D721Med (cell line): ENCODE results near the gene SMIM7.

Source experiments
- DNase-seq: peaks from one replicate; pipeline ENCODE4 v3.0.0; 2011; ENCODE audit warnings: low spot score; ENCODE audit not compliant: insufficient read length
- FAIRE-seq: peaks from 2 replicates; lab custom pipeline; 2011; peaks lifted over from hg19 to GRCh38; lab: Jason Lieb, UNC
- TF ChIP-seq, protein P1 (sequence below): IDR thresholded peaks from 2 replicates; pipeline ENCODE4 v1.5.1; 2012; ENCODE audit warnings: mild to moderate bottlenecking, control low read depth; ENCODE audit not compliant: insufficient read depth; ENCODE audit errors: missing control alignments

SMIM7 gene

DNA sequence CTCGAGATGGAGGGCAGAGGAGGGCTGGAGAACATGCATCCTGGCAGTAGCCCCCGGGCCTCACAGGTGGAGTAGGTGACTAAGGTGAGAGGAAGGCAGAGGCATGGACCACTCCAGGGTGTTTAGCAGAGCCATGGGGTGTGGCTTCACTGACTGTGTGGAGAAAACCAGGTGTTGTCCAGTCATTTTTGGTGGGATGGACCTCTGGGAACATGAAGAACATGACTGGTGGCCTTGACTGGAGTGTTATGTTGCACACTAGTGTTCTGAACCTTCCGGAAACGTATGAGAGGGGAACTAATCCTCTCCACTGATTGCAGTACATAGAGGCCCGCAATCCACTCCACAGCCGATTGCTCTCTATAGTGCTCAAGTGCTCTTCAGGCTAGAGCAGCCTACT is 48.8 kb downstream of the SMIM7 start:
- FAIRE-seq (no peak), DNase-seq (no peak)
- TF ChIP-seq, protein P1, sequence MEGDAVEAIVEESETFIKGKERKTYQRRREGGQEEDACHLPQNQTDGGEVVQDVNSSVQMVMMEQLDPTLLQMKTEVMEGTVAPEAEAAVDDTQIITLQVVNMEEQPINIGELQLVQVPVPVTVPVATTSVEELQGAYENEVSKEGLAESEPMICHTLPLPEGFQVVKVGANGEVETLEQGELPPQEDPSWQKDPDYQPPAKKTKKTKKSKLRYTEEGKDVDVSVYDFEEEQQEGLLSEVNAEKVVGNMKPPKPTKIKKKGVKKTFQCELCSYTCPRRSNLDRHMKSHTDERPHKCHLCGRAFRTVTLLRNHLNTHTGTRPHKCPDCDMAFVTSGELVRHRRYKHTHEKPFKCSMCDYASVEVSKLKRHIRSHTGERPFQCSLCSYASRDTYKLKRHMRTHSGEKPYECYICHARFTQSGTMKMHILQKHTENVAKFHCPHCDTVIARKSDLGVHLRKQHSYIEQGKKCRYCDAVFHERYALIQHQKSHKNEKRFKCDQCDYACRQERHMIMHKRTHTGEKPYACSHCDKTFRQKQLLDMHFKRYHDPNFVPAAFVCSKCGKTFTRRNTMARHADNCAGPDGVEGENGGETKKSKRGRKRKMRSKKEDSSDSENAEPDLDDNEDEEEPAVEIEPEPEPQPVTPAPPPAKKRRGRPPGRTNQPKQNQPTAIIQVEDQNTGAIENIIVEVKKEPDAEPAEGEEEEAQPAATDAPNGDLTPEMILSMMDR, result no peak

DNA sequence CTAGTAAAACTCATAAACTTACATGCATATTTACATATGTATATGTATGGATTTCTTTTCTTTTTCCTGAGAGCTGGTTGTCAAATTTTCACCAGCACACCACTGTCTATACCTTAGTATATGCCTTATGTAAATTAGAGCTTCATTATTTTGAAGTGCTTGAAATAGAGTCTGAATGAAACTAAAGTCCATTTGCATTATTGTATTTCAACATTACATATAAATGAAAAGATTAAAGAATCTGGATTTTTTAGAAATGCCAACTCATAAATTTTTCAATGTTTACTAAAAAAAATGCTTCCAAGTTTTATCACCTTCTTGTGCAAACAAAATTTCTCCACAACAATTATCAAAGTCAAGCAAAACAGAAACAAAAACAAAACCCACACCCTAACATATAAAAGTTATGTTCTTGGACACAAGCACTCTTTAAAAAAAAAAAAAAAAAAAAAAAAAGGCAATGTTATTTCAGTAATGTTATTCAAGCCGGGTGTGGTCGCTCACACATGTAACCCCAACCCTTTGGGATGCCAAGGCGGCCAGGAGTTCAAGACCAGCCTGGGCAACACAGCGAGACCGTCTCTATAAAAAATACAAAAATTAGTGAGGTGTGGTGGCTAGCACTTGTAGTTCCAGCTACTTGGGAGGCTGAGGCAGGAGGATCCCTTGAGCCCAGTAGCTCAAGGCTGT is 50.3 kb downstream of the SMIM7 start:
- DNase-seq (no peak), FAIRE-seq (no peak)
- TF ChIP-seq, protein P1, result no peak

GRCh38 chr19:16608290-16608739 is 51.6 kb downstream of the SMIM7 start:
- DNase-seq, result no peak
- FAIRE-seq, result no peak
- TF ChIP-seq, protein P1, result no peak

DNA sequence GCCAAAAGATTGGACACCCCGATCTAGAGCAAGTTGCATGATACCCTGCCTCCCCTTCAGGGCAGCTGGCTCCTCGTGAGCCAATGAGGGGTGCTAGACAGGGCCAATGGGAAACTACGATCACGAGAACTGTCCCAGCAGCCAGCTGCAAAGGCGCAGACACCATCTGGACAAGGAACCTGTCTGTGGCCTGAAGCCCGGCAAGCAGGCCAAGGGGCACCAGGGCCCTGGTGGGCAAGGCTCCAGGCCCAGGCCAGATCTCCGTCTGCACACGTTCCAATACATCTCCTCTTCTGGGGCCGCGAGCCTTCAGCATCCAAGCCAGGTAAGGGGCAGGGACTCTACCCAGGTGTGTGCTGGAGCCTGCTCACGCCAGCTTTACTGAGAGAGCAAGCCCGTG is 52.1 kb downstream of the SMIM7 start:
- FAIRE-seq (no peak), DNase-seq (no peak)
- TF ChIP-seq, protein P1, result no peak

GRCh38 chr19:16605553-16605994 is 54.4 kb downstream of the SMIM7 start:
- TF ChIP-seq, protein P1, result no peak
- DNase-seq (no peak), FAIRE-seq (no peak)

GRCh38 chr19:16605115-16605514 is 54.8 kb downstream of the SMIM7 start:
- TF ChIP-seq, protein P1, result no peak
- FAIRE-seq (no peak), DNase-seq (no peak)

GRCh38 chr19:16604615-16605014 is 55.3 kb downstream of the SMIM7 start:
- FAIRE-seq (no peak), DNase-seq (no peak)
- TF ChIP-seq, protein P1, result no peak
